GM21825 (cell line): ENCODE results near the gene ZNF800.
"Not testable (repeated sequence)": the region's sequence is repeated elsewhere in the genome, so short reads cannot be mapped to it uniquely, and the experiment has no call there.

ENCODE experiments used
- ATAC-seq: cut with Tn5 transposase; IDR thresholded peaks from one replicate; pipeline ENCODE4 v1.9.1; 2021; ENCODE audit warnings: mild to moderate bottlenecking, moderate library complexity; ENCODE audit not compliant: unreplicated experiment

ZNF800 gene, protein sequence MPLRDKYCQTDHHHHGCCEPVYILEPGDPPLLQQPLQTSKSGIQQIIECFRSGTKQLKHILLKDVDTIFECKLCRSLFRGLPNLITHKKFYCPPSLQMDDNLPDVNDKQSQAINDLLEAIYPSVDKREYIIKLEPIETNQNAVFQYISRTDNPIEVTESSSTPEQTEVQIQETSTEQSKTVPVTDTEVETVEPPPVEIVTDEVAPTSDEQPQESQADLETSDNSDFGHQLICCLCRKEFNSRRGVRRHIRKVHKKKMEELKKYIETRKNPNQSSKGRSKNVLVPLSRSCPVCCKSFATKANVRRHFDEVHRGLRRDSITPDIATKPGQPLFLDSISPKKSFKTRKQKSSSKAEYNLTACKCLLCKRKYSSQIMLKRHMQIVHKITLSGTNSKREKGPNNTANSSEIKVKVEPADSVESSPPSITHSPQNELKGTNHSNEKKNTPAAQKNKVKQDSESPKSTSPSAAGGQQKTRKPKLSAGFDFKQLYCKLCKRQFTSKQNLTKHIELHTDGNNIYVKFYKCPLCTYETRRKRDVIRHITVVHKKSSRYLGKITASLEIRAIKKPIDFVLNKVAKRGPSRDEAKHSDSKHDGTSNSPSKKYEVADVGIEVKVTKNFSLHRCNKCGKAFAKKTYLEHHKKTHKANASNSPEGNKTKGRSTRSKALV

GRCh38 chr7:127392566-127393367 lies at the start of gene ZNF800:
Gene ZNF800, minus strand, starts transcription at chr7:127392708. Its CDS starts 1,151 bp downstream, at chr7:127391557.
- peak; percentile 79 for ATAC-seq

DNA sequence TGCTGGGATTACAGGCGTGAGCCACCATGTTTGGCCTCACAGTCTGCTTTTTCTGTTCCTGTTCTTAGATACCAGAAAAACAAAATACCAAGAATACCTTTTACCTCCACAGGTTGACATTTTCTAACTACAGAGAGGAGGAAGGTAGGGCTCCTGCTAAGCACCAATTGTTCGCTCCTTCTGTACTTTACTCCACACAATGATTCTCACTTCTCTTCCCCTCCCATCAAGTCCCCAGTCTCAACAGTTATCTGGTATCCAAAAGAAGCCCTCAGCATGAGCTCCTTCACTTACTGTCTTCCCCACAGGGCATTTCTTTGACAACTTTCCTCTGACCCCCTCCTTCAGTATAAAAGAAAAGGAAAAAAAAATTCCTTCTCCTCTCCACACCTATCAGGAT lies 47.7 kb upstream of the ZNF800 start:
- no peak for ATAC-seq

- no peak for ATAC-seq
Observed at GRCh38 chr7:127438836-127439235, 46.3 kb upstream of the ZNF800 start.

DNA sequence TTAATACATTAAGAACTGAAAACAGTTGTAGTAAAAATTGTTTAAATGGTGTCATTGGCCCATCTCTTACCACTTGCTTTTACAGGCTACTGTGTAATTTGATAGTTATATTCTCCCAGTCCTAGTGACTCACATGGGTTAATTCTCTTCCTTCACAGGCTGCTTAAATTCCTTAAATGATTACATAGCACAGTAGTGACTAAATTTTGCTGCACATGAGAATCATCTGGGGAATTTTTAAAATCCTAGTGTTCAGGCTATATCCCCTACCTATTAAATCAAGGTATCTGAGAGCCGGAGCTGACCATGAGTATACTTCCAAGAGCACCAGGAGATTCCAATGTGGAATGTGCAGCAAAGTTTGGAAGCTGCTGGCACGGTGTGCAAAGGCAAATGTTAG lies 45.3 kb upstream of the ZNF800 start:
- ATAC-seq, result no peak

DNA sequence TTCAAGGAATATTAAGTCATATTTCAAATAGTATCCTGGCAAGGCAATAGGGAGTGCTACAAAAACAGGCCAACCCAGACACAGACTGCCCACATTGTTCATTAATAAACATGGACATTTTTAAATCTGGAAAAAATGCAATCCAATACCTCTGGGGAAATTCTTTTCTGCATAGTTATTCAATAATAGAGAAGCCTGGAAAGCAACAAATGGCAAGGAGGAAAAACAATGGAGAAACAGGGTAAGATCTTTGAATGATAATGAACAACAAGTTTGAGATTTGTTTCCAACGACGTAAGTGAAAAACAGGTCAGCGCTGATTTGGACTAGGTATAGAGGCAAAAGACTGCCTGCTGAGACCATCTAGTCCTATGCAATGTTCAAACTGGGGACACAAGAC lies 44.7 kb upstream of the ZNF800 start:
- no peak for ATAC-seq

- not testable (repeated sequence) for ATAC-seq
Observed at GRCh38 chr7:127429281-127429680, 36.8 kb upstream of the ZNF800 start.

DNA sequence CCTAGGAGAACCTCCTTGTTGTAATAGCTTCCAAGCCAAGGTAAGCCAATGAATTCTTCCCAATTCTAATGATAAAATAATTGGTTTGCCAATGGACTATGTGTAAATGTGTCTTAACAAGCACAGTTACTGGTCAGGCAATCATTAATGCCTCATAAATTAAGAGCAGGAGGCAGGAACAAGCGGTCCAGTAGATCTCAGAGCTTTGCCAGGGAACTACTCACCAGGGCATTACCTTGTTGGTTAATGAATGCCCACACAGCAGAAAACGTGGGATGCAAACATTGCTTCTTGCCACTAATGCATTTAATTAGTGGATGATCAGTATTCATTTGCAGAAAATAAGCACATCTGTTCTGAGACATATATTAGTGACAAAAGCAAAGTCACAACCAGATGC lies 26.7 kb upstream of the ZNF800 start:
- no peak for ATAC-seq

GRCh38 chr7:127418459-127418858 lies 26.0 kb upstream of the ZNF800 start:
- no peak for ATAC-seq

DNA sequence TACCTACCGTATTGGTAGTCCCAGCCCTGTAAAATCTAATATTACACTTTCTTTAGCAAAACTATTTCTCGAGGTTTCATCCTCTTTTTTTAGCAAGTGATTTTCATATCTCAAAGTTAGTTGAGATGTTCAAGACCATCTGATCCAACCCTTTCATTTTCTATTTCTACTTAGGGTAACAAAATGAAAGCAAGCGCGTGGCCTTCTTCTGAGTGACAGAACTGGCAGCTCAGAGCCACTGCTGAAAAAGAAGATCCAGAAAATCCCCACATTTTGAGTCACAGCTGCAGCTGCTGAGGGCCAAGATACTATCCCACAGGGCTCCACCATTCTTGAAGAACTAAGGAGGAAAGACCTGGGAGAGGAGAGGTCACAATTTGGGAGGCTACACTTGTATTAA lies 24.8 kb upstream of the ZNF800 start:
- peak; percentile 72 for ATAC-seq

GRCh38 chr7:127415060-127415742 lies 22.7 kb upstream of the ZNF800 start:
- no peak for ATAC-seq

- ATAC-seq, result no peak
Observed at GRCh38 chr7:127413962-127414361, 21.5 kb upstream of the ZNF800 start.

- no peak for ATAC-seq
Observed at GRCh38 chr7:127413326-127413725, 20.8 kb upstream of the ZNF800 start.

- no peak for ATAC-seq
Observed at GRCh38 chr7:127411176-127411575, 18.7 kb upstream of the ZNF800 start.

- ATAC-seq, result no peak
Observed at GRCh38 chr7:127409629-127410028, 17.1 kb upstream of the ZNF800 start.

- ATAC-seq, result peak; percentile 62
Observed at GRCh38 chr7:127404286-127405072, 12.0 kb upstream of the ZNF800 start.

- no peak for ATAC-seq
Observed at GRCh38 chr7:127396184-127396583, 3.7 kb upstream of the ZNF800 start.

GRCh38 chr7:127395104-127395503 lies 2.6 kb upstream of the ZNF800 start:
- ATAC-seq, result not testable (repeated sequence)

- ATAC-seq, result no peak
Observed at GRCh38 chr7:127393368-127394058, 1.0 kb upstream of the ZNF800 start.

- ATAC-seq, result peak; percentile 41
Observed at GRCh38 chr7:127392182-127392565, 334 bp downstream of the ZNF800 start.
